H1 (cell line): ENCODE measurements around the gene SPSB1. TPM values are rescaled to one million over a fixed set of nuclear protein-coding genes. Genes with fewer than 3 reads are reported as not detected.

Experiments
- CTCF ChIA-PET: fragments of 300-600 bp; sonication (Branson Sonifier 250); formaldehyde crosslinking; loops from one replicate; lab custom pipeline; 2021; ENCODE audit not compliant: partially characterized antibody; lab: Charles Lee
- POLR2A ChIA-PET: fragments of 300-600 bp; sonication (Branson Sonifier 250); formaldehyde crosslinking; loops from one replicate; lab custom pipeline; 2021; ENCODE audit warnings: inconsistent platforms; ENCODE audit not compliant: partially characterized antibody; lab: Charles Lee
- DNase-seq, 2 experiments: peaks; one replicate each; pipeline versions ENCODE4 v3.0.0 to v3.0.0-alpha.2; 2010 to 2022; ENCODE audit warnings: low spot score in 2 of 2, low read depth in 1 of 2, mixed read lengths in 1 of 2
- FAIRE-seq: peaks from 2 replicates; lab custom pipeline; 2011; peaks lifted over from hg19 to GRCh38; lab: Jason Lieb, UNC
- H2AFZ ChIP-seq: 2 replicates; pipeline ENCODE4 v1.8.1; 2012; ENCODE audit warnings: low read length, inconsistent platforms
- H2AK5ac ChIP-seq: 2 replicates; pipeline ENCODE4 v1.6.1; 2013; ENCODE audit warnings: low read depth, low read length
- H2BK120ac ChIP-seq: replicated peaks from 2 replicates; pipeline ENCODE3; 2013; ENCODE audit warnings: low read depth, low read length, inconsistent platforms
- H2BK12ac ChIP-seq: 2 replicates; pipeline ENCODE4 v1.6.1; 2013; ENCODE audit warnings: low read depth, low read length
- H2BK15ac ChIP-seq: 2 replicates; pipeline ENCODE4 v1.6.1; 2013; ENCODE audit warnings: low read length
- H2BK20ac ChIP-seq: 2 replicates; pipeline ENCODE4 v1.6.1; 2013; ENCODE audit warnings: low read length
- H2BK5ac ChIP-seq: 2 replicates; pipeline ENCODE4 v1.6.1; 2013; ENCODE audit warnings: low read depth, low read length
- H3K14ac ChIP-seq: 2 replicates; pipeline ENCODE4 v1.6.1; 2013; ENCODE audit warnings: inconsistent platforms; ENCODE audit not compliant: insufficient read length
- H3K18ac ChIP-seq: 2 replicates; pipeline ENCODE4 v1.6.1; 2013; ENCODE audit warnings: low read length; ENCODE audit errors: extremely low read depth
- H3K23ac ChIP-seq: 2 replicates; pipeline ENCODE4 v1.6.1; 2013; ENCODE audit warnings: inconsistent platforms; ENCODE audit not compliant: insufficient read length
- H3K23me2 ChIP-seq: 2 replicates; pipeline ENCODE4 v1.6.1; 2013; ENCODE audit warnings: low read depth, low read length
- H3K27ac ChIP-seq: 2 replicates; pipeline ENCODE4 v1.6.1; 2011; ENCODE audit warnings: low read depth, low read length, inconsistent platforms
- H3K27me3 ChIP-seq, 4 experiments: replicated peaks in 1 of 4; 1 replicate in 1 of 4; 2 replicates in 3 of 4; pipeline versions ENCODE4 v1.6.1 to v1.8.1; 2011 to 2013; ENCODE audit warnings: low read length in 3 of 4, mild to moderate bottlenecking in 3 of 4, inconsistent platforms in 2 of 4, mixed read lengths in 2 of 4, moderate library complexity in 1 of 4; ENCODE audit not compliant: control insufficient read depth in 3 of 4, insufficient read depth in 3 of 4; ENCODE audit errors: extremely low read depth in 1 of 4
- H3K36me3 ChIP-seq, 4 experiments: 2 replicates each; pipeline versions ENCODE4 v1.6.1 to v1.8.1; 2011 to 2013; ENCODE audit warnings: mild to moderate bottlenecking in 4 of 4, low read length in 3 of 4, moderate library complexity in 2 of 4, control low read depth in 1 of 4, inconsistent platforms in 1 of 4; ENCODE audit not compliant: insufficient read depth in 4 of 4, control insufficient read depth in 2 of 4
- H3K4ac ChIP-seq: replicated peaks from 2 replicates; pipeline ENCODE3; 2013; ENCODE audit warnings: low read length, low read depth, mixed read lengths, inconsistent platforms; ENCODE audit not compliant: insufficient read length
- H3K4me1 ChIP-seq, 4 experiments: replicated peaks in 1 of 4; 1 replicate in 1 of 4; 2 replicates in 3 of 4; pipeline versions ENCODE4 v1.6.1 to v1.8.1; 2011 to 2013; ENCODE audit warnings: low read length in 3 of 4, inconsistent platforms in 2 of 4, mixed read lengths in 1 of 4; ENCODE audit not compliant: insufficient read depth in 4 of 4, control insufficient read depth in 3 of 4
- H3K4me2 ChIP-seq, 2 experiments: 2 replicates each; pipeline versions ENCODE4 v1.6.1 to v1.8.1; 2011 to 2013; ENCODE audit warnings: low read depth in 2 of 2, low read length in 2 of 2, control low read depth in 1 of 2, inconsistent platforms in 1 of 2, mild to moderate bottlenecking in 1 of 2; ENCODE audit not compliant: insufficient read depth in 1 of 2
- H3K4me3 ChIP-seq, 4 experiments: fragments of 200-600, 300-600 bp in 1 of 4; sonication (generic), shearing (Covaris generic), sonication (Bioruptor Twin) in 1 of 4; 2 replicates each; pipeline versions ENCODE4 v1.5.1 to v1.8.1; 2011 to 2016; ENCODE audit warnings: low read length in 4 of 4, low read depth in 3 of 4, control low read depth in 2 of 4, inconsistent platforms in 2 of 4, mild to moderate bottlenecking in 2 of 4, mixed read lengths in 1 of 4, moderate library complexity in 1 of 4; ENCODE audit not compliant: insufficient read depth in 2 of 4; ENCODE audit errors: extremely low read depth in 1 of 4
- H3K56ac ChIP-seq: replicated peaks from 2 replicates; pipeline ENCODE3; 2013; ENCODE audit warnings: low read depth, mild to moderate bottlenecking, mixed read lengths, low read length, inconsistent platforms; ENCODE audit not compliant: insufficient read length
- H3K79me1 ChIP-seq: 2 replicates; pipeline ENCODE4 v1.6.1; 2013; ENCODE audit warnings: low read depth, low read length, control low read depth
- H3K79me2 ChIP-seq, 2 experiments: 2 replicates each; pipeline versions ENCODE4 v1.6.1 to v1.8.1; 2012 to 2013; ENCODE audit warnings: low read length in 2 of 2, mild to moderate bottlenecking in 2 of 2, inconsistent platforms in 1 of 2; ENCODE audit not compliant: insufficient read depth in 2 of 2, control insufficient read depth in 1 of 2
- H3K9ac ChIP-seq, 4 experiments: replicated peaks in 1 of 4; 1 replicate in 1 of 4; 2 replicates in 3 of 4; pipeline versions ENCODE4 v1.6.1 to v1.8.1; 2011 to 2013; ENCODE audit warnings: low read depth in 3 of 4, low read length in 3 of 4, control low read depth in 2 of 4, mild to moderate bottlenecking in 2 of 4, moderate library complexity in 2 of 4, inconsistent platforms in 1 of 4; ENCODE audit errors: extremely low read depth in 1 of 4
- H3K9me3 ChIP-seq, 2 experiments: 2 replicates each; pipeline versions ENCODE4 v1.6.1 to v1.8.1; 2012 to 2013; ENCODE audit warnings: mild to moderate bottlenecking in 2 of 2, moderate library complexity in 2 of 2, control low read depth in 1 of 2, inconsistent platforms in 1 of 2, low read depth in 1 of 2, low read length in 1 of 2, mixed read lengths in 1 of 2; ENCODE audit not compliant: insufficient read depth in 2 of 2
- H4K20me1 ChIP-seq, 2 experiments: replicated peaks in 1 of 2; 2 replicates each; pipeline versions ENCODE3 to v1.8.1; 2011 to 2013; ENCODE audit warnings: inconsistent platforms in 2 of 2, low read length in 2 of 2, mild to moderate bottlenecking in 1 of 2; ENCODE audit not compliant: insufficient read depth in 2 of 2, control insufficient read depth in 1 of 2
- H4K5ac ChIP-seq: 2 replicates; pipeline ENCODE4 v1.6.1; 2013; ENCODE audit warnings: low read length, low read depth, mixed read lengths, inconsistent platforms; ENCODE audit not compliant: insufficient read length
- H4K8ac ChIP-seq: 2 replicates; pipeline ENCODE4 v1.8.0; 2013; ENCODE audit warnings: mild to moderate bottlenecking, moderate library complexity, low read length, inconsistent platforms; ENCODE audit not compliant: insufficient read depth; ENCODE audit errors: extremely low read depth
- H4K91ac ChIP-seq: replicated peaks from 2 replicates; pipeline ENCODE3; 2013; ENCODE audit warnings: low read length, mixed read lengths, inconsistent platforms; ENCODE audit not compliant: insufficient read length
- BACH1 ChIP-seq: IDR thresholded peaks from 2 replicates; pipeline ENCODE4 v1.6.1; 2012; ENCODE audit warnings: low read length, improper control_type of control experiment
- E2F6 ChIP-seq: IDR thresholded peaks from 2 replicates; pipeline ENCODE4 v1.6.1; 2012; ENCODE audit warnings: inconsistent platforms
- GABPA ChIP-seq: IDR thresholded peaks from 2 replicates; pipeline ENCODE4 v1.6.1; 2011; ENCODE audit warnings: mild to moderate bottlenecking, low read length, moderate library complexity, borderline replicate concordance; ENCODE audit not compliant: insufficient read depth
- RNF2 ChIP-seq: fragments of 200-900, 300-1000 bp; sonication (generic); IDR thresholded peaks from 2 replicates; pipeline ENCODE4 v1.7.1; 2016; ENCODE audit warnings: borderline replicate concordance, low read depth, mild to moderate bottlenecking, antibody characterized with exemption, low read length; ENCODE audit not compliant: poor library complexity, severe bottlenecking; ENCODE audit errors: missing control alignments
- SIN3A ChIP-seq, 2 experiments: IDR thresholded peaks in 1 of 2; conservative IDR thresholded peaks in 1 of 2; 2 replicates each; pipeline ENCODE4 v1.6.1; 2011 to 2012; ENCODE audit warnings: low read length in 2 of 2, improper control_type of control experiment in 1 of 2, low read depth in 1 of 2, mild to moderate bottlenecking in 1 of 2
- SRF ChIP-seq: IDR thresholded peaks from 2 replicates; pipeline ENCODE4 v1.6.1; 2011; ENCODE audit warnings: mild to moderate bottlenecking, low read depth, low read length, moderate library complexity
- TAF1 ChIP-seq: IDR thresholded peaks from 2 replicates; pipeline ENCODE4 v1.6.1; 2011; ENCODE audit warnings: mild to moderate bottlenecking, low read depth, low read length
- TEAD4 ChIP-seq: IDR thresholded peaks from 2 replicates; pipeline ENCODE4 v1.6.1; 2012; ENCODE audit warnings: low read depth, low read length, inconsistent platforms, mixed read lengths
- WGBS, 2 experiments: shearing (Covaris generic) in 1 of 2; methylation state at CpG; one replicate each; pipeline versions ENCODE4 v1.1.6 to v1.1.7; 2013 to 2015; ENCODE audit warnings: low lambda C conversion rate in 2 of 2, mixed read lengths in 2 of 2, inconsistent platforms in 1 of 2, low coverage in 1 of 2, missing lambda C conversion rate in 1 of 2; ENCODE audit not compliant: insufficient replicate concordance in 2 of 2, insufficient coverage in 1 of 2, insufficient read length in 1 of 2; ENCODE audit errors: extremely low coverage in 1 of 2, missing lambda C conversion rate in 1 of 2; 5-methylcytosine and 5-hydroxymethylcytosine counted together
- polyA plus RNA-seq, 7 experiments: library from polyadenylated mRNA; depleted of rRNA in 3 of 7; stranded (reverse) in 5 of 7; unstranded in 2 of 7; fragments of >200 nt in 5 of 7; fragments of 200-250 nt in 2 of 7; gene quantifications; 1 replicate in 5 of 7; 2 replicates in 1 of 7; 4 replicates in 1 of 7; pipeline versions ENCODE4 v1.2.1 to v1.2.3, GENCODE V29; 2011 to 2013; ENCODE audit warnings: missing spikeins in 2 of 7, mixed read lengths in 2 of 7
- total RNA-seq: library from RNA; stranded (reverse); fragmentation: NEBNext Ultra II Directional; extraction: Animal tissue kit (Norgen Biotek cat#: 25700); gene quantifications from 2 replicates; pipeline ENCODE4 v1.2.1, GENCODE V29; 2021

The SPSB1 gene
- total and polyA plus RNA-seq, 2 of the 8 experiments (the other 6 are each of a cell fraction or from before 2014, with no cell fraction given) = 5.3 to 6.4 TPM

- Histone ChIP-seq H4K8ac (no peak overlapping the region), H3K4ac (no peak overlapping the region), H3K27ac (no peak overlapping the region), H3K14ac (no peak overlapping the region), H2BK20ac (no peak overlapping the region), H3K4me2 (no peak overlapping the region), H3K27me3 (no peaks in the 10 kb centered on the region), H3K56ac (no peak overlapping the region), H3K4me3 (no peak overlapping the region; a peak in 1 of 8 replicates), H3K9me3 (no peaks in the 10 kb centered on the region), H2BK5ac (no peak overlapping the region), H3K23ac (no peak overlapping the region), H3K9ac (no peak overlapping the region), H2BK120ac (no peak overlapping the region), H2AFZ (no peak overlapping the region), H3K79me2 (no peaks in the 10 kb centered on the region), H3K18ac (no peak overlapping the region), H2AK5ac (no peak overlapping the region), H3K36me3 (no peaks in the 10 kb centered on the region), H4K20me1 (no peaks in the 10 kb centered on the region), H2BK15ac (no peak overlapping the region), H3K23me2 (no peaks in the 10 kb centered on the region; the same call in 1 of the 2 replicates), H4K5ac (no peak overlapping the region), H4K91ac (no peak overlapping the region), H3K79me1 (no peaks in the 10 kb centered on the region), H3K4me1 (peaks cover 0 to 7% (median 2%) of the 10 kb centered on the region in 4 experiments; a peak in 5 of 7 replicates), H2BK12ac (no peak overlapping the region)
- FAIRE-seq (no peak), DNase-seq (no peak)
- TF ChIP-seq BACH1 (no peak), GABPA (no peak), RNF2 (no peak), E2F6 (no peak), SRF (no peak), TEAD4 (no peak), SIN3A (conservative IDR thresholded peaks at IDR 0.05 in 1 of 2, IDR thresholded peaks at IDR 0.05 in 1 of 2; ENCODE audit: low read depth in 1 of 2, low read length in 2 of 2) (no peak), TAF1 (no peak)
- 94% methylated on average over 12 of the region's 13 CpGs; no CpG with 5 or more reads in 1 of the 2 experiments for WGBS, 2 experiments
- POLR2A ChIA-PET = interaction anchor here (1.1 kb wide), 1 partner anchor 16 kb away, joined by 3 read pairs; no protein-coding TSS in a partner anchor
- CTCF ChIA-PET = interaction anchor here (0.7 to 2.8 kb wide), 4 partner anchors 8 to 88 kb away, joined by 3 to 7 read pairs (median 3); no protein-coding TSS in a partner anchor
These were observed 110.1 kb downstream of the SPSB1 start for GRCh38 chr1:9402717-9403225.
